ENCODE data around the gene PDZD4. TPM values are rescaled to one million over a fixed set of nuclear protein-coding genes. Genes with fewer than 3 reads are reported as not detected.

The PDZD4 gene
- total RNA-seq, 1 experiment from 2014 or later = 0.26 TPM

- Histone ChIP-seq H3K9me2 (replicated peaks; ENCODE audit: low read length) (no peaks in the 10 kb centered on the region), H3K4me1 (ENCODE audit: insufficient read depth, low read length) (no peaks in the 10 kb centered on the region), H3K4me2 (ENCODE audit: low read length) (no peak overlapping the region), H3K27me3 (ENCODE audit: low read length) (peaks cover 45% of the 10 kb centered on the region), H3K36me3 (ENCODE audit: low read depth, low read length) (no peaks in the 10 kb centered on the region), H4K20me1 (ENCODE audit: low read length) (no peaks in the 10 kb centered on the region), H3K9me3 (ENCODE audit: low read length) (no peaks in the 10 kb centered on the region), H3K9ac (ENCODE audit: low read length) (no peak overlapping the region), H3K27ac (ENCODE audit: low read length) (no peak overlapping the region), H3K79me2 (ENCODE audit: low read length) (no peaks in the 10 kb centered on the region), H3F3A (ENCODE audit: low read length, unreplicated experiment) (no peaks in the 10 kb centered on the region), H2AFZ (ENCODE audit: low read length) (no peak overlapping the region), H3K4me3 (ENCODE audit: low read length) (no peak overlapping the region)
- BruUV-seq (replicated peaks) = no TSS peak
- DNase-seq (no peak), ATAC-seq (no peak)
- intact Hi-C loops (cut with micrococcal nuclease) = no loop called here
- TF ChIP-seq, protein P1, sequence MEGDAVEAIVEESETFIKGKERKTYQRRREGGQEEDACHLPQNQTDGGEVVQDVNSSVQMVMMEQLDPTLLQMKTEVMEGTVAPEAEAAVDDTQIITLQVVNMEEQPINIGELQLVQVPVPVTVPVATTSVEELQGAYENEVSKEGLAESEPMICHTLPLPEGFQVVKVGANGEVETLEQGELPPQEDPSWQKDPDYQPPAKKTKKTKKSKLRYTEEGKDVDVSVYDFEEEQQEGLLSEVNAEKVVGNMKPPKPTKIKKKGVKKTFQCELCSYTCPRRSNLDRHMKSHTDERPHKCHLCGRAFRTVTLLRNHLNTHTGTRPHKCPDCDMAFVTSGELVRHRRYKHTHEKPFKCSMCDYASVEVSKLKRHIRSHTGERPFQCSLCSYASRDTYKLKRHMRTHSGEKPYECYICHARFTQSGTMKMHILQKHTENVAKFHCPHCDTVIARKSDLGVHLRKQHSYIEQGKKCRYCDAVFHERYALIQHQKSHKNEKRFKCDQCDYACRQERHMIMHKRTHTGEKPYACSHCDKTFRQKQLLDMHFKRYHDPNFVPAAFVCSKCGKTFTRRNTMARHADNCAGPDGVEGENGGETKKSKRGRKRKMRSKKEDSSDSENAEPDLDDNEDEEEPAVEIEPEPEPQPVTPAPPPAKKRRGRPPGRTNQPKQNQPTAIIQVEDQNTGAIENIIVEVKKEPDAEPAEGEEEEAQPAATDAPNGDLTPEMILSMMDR (conservative IDR thresholded peaks at IDR 0.05; ENCODE audit: low read depth, low read length) = no peak
- TF ChIP-seq EZH2phosphoT487 (IDR thresholded peaks at IDR 0.05; ENCODE audit: borderline replicate concordance, low read length) (no peak), EZH2 (IDR thresholded peaks at IDR 0.05; ENCODE audit: low read length, unreplicated experiment) (no peak)
- ChIA-PET POLR2A (ENCODE audit: unreplicated experiment) (no interaction called here), CTCF (no interaction called here)
Observed at GRCh38 chrX:153829549-153829798, 870 bp downstream of the PDZD4 start.

DNA sequence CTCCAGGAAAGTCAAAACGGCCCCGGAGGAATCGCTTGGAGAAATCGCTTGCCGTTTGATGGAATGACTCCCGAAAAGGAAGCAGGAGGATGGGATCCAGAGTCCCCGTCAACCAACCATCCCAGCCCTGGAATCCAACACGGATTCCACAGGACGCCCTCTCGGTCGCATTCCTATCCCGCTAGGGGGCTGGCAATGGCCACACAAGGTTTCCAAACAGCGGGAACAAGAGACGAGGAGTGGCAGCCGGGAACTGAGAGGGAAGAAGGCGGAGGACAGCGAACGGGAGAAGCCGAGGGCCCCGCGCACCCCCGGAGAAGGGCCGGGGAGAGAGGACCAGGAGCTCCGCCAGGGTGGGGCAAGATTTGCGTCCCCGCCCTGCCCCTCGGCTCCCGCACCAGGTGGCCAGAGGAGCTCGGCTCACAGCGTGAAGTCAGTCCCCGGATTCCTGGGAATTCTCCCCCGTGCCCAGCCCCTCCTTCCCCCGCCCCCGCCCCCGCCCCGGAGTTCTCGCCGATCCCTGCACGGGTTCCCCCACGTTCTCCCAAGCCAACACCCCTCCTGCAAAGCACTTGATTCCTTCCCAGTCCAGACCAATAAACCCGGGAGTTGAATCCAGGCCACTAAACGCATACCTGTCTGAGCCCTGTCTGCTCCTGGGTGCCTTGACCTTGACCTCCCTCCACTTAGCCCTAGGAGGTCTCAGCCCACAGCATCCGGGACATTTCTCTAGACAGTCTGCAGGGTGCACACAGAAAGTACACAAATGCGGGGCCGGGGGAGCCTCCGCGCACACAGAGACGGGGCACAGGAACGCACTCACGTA, 1.4 kb downstream of the PDZD4 start:
- Histone ChIP-seq H2AFZ (ENCODE audit: low read length) (no peak overlapping the region), H3K4me1 (ENCODE audit: insufficient read depth, low read length) (no peaks in the 10 kb centered on the region), H3K4me2 (ENCODE audit: low read length) (no peak overlapping the region), H3K4me3 (ENCODE audit: low read length) (no peak overlapping the region), H3K79me2 (ENCODE audit: low read length) (no peaks in the 10 kb centered on the region), H3K27me3 (ENCODE audit: low read length) (peaks cover 45% of the 10 kb centered on the region), H3K9me3 (ENCODE audit: low read length) (no peaks in the 10 kb centered on the region), H3F3A (ENCODE audit: low read length, unreplicated experiment) (no peaks in the 10 kb centered on the region), H3K27ac (ENCODE audit: low read length) (no peak overlapping the region), H3K9me2 (replicated peaks; ENCODE audit: low read length) (no peaks in the 10 kb centered on the region), H4K20me1 (ENCODE audit: low read length) (no peaks in the 10 kb centered on the region), H3K9ac (ENCODE audit: low read length) (no peak overlapping the region), H3K36me3 (ENCODE audit: low read depth, low read length) (no peaks in the 10 kb centered on the region)
- TF ChIP-seq EZH2 (IDR thresholded peaks at IDR 0.05; ENCODE audit: low read length, unreplicated experiment) (no peak), EZH2phosphoT487 (IDR thresholded peaks at IDR 0.05; ENCODE audit: borderline replicate concordance, low read length) (no peak)
- TF ChIP-seq, protein P1 (conservative IDR thresholded peaks at IDR 0.05; ENCODE audit: low read depth, low read length) = no peak
- BruUV-seq (replicated peaks) = no TSS peak
- DNase-seq = no peak
- CTCF ChIA-PET = no interaction called here
- POLR2A ChIA-PET (ENCODE audit: unreplicated experiment) = no interaction called here
- no peak for ATAC-seq
- intact Hi-C loops (cut with micrococcal nuclease) = no loop called here

DNA sequence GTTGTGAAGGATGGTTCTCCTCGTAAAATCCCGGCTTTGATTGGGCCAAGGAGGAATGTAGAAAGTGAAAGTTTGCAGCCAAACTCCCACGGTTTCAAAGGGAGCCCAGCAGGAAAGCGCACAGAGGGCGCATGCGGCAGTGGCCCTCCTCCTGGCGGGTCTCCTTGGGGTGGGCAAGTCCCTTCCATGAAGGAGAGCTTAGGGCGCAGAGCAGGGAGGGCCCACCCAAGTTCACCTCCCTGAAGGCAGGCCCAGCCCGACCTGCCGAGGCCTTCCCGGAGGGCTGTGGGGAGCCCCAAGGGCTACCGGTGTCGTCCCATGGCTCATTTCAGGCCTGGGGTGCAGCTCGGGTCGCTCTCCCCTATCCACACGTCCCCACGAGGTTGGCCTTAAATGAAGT, 2.0 kb downstream of the PDZD4 start:
- DNase-seq (no peak), ATAC-seq (no peak)
- Histone ChIP-seq H3F3A (ENCODE audit: low read length, unreplicated experiment) (no peaks in the 10 kb centered on the region), H3K36me3 (ENCODE audit: low read depth, low read length) (no peaks in the 10 kb centered on the region), H3K9ac (ENCODE audit: low read length) (no peak overlapping the region), H3K4me1 (ENCODE audit: insufficient read depth, low read length) (no peaks in the 10 kb centered on the region), H3K27ac (ENCODE audit: low read length) (no peak overlapping the region), H3K9me3 (ENCODE audit: low read length) (no peaks in the 10 kb centered on the region), H2AFZ (ENCODE audit: low read length) (no peak overlapping the region), H3K4me2 (ENCODE audit: low read length) (no peak overlapping the region), H3K79me2 (ENCODE audit: low read length) (no peaks in the 10 kb centered on the region), H4K20me1 (ENCODE audit: low read length) (no peaks in the 10 kb centered on the region), H3K9me2 (replicated peaks; ENCODE audit: low read length) (no peaks in the 10 kb centered on the region), H3K27me3 (ENCODE audit: low read length) (peaks cover 45% of the 10 kb centered on the region), H3K4me3 (ENCODE audit: low read length) (no peak overlapping the region)
- POLR2A ChIA-PET (ENCODE audit: unreplicated experiment) = no interaction called here
- no TSS peak for BruUV-seq (replicated peaks)
- intact Hi-C loops (cut with micrococcal nuclease) = no loop called here
- TF ChIP-seq EZH2phosphoT487 (IDR thresholded peaks at IDR 0.05; ENCODE audit: borderline replicate concordance, low read length) = no peak
- TF ChIP-seq, protein P1 (conservative IDR thresholded peaks at IDR 0.05; ENCODE audit: low read depth, low read length) = no peak
- no peak for TF ChIP-seq EZH2 (IDR thresholded peaks at IDR 0.05; ENCODE audit: low read length, unreplicated experiment)
- CTCF ChIA-PET = no interaction called here
